Lower lobe of right lung (tissue), 2 donors: ENCODE data around the gene DHCR24. TPM values are rescaled to one million over a fixed set of nuclear protein-coding genes. Genes with fewer than 3 reads are reported as not detected.
A peak's percentile ranks its signal among the peaks of the same experiment; 100 is the strongest.

ENCODE experiments used
- ATAC-seq, 2 donors: fragments of 200-7000 bp; cut with Tn5 transposase; one replicate each; pipeline ENCODE4 v1.9.1; 2020 to 2022; ENCODE audit warnings: mild to moderate bottlenecking in 2 of 2, moderate library complexity in 2 of 2
- DNase-seq: peaks from one replicate; pipeline ENCODE4 v3.0.0-alpha.2; 2020
- H3K27ac ChIP-seq: fragments of 200-600 bp; one replicate; pipeline ENCODE4 v1.8.0; 2022
- H3K27me3 ChIP-seq: fragments of 200-600 bp; one replicate; pipeline ENCODE4 v1.8.0; 2022; ENCODE audit warnings: low read depth
- H3K36me3 ChIP-seq: fragments of 200-600 bp; one replicate; pipeline ENCODE4 v1.8.0; 2022; ENCODE audit warnings: mild to moderate bottlenecking
- H3K4me1 ChIP-seq: fragments of 200-600 bp; one replicate; pipeline ENCODE4 v1.8.0; 2022
- H3K4me3 ChIP-seq: fragments of 200-600 bp; one replicate; pipeline ENCODE4 v1.8.0; 2022; ENCODE audit warnings: mild to moderate bottlenecking
- H3K9me3 ChIP-seq: fragments of 200-600 bp; one replicate; pipeline ENCODE4 v1.8.0; 2022
- intact Hi-C: fragments of 100-400 bp; cut with DNase I; formaldehyde crosslinking; loops from one replicate; pipeline ENCODE4 v1.11.0; 2022
- total RNA-seq: library from RNA; stranded (reverse); fragmentation: NEBNext Ultra II Directional; extraction: Animal tissue kit (Norgen Biotek cat#: 25700); gene quantifications from one replicate; pipeline ENCODE4 v1.2.1, GENCODE V29; 2021
- TF ChIP-seq, protein P1 (sequence below): fragments of 200-600 bp; IDR thresholded peaks from one replicate; pipeline ENCODE4 v1.8.0; 2022; ENCODE audit warnings: antibody characterized with exemption, mild to moderate bottlenecking
- donor health status: DM: no; HTN: yes; CAD: no; lungs with severe emphysema.

The DHCR24 gene
- total RNA-seq, 1 donor from 2014 or later: 674 TPM

DNA sequence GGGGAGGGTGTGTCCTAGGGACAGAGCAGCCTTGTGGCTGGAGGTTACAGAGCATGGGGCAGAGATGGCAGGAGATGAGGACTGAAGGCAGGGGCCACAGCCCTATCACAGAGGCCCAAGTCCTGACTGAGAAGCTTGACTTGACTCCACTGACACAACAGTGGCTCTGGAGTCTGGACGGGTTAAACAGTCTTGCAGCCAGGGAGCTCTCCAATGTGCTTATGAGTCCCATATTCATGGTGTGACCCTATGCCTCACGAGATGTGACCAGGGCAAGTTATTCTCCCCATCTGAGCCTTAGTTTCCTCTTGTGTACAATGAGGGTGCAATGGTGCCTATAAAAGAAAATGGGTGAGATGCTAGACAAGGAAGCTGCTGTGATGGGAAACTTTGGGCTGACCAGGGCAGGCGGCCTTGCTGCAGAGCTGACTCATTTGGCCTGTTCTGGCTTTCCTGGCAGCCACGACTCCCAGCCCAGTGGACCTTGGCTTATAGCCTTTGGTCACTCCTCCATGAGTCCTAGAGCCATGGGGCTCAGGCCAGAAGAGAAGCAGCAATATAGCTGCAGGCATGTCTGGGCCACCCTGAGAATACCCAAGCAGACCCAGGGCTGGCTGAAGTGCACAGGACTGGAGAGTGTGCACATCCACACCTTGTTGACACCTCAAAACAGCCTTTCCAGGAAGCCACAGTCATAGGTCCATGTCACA, 83.1 kb downstream of the DHCR24 start:
- intact Hi-C loops: no loop called here
- Histone ChIP-seq H3K4me1 (peaks cover 22% of the 10 kb centered on the region), H3K27ac (no peak overlapping the region), H3K4me3 (no peak overlapping the region), H3K36me3 (no peaks in the 10 kb centered on the region), H3K27me3 (peaks cover 15% of the 10 kb centered on the region), H3K9me3 (no peaks in the 10 kb centered on the region)
- ATAC-seq (no peak), DNase-seq (peak; percentile 26)
- TF ChIP-seq, protein P1, sequence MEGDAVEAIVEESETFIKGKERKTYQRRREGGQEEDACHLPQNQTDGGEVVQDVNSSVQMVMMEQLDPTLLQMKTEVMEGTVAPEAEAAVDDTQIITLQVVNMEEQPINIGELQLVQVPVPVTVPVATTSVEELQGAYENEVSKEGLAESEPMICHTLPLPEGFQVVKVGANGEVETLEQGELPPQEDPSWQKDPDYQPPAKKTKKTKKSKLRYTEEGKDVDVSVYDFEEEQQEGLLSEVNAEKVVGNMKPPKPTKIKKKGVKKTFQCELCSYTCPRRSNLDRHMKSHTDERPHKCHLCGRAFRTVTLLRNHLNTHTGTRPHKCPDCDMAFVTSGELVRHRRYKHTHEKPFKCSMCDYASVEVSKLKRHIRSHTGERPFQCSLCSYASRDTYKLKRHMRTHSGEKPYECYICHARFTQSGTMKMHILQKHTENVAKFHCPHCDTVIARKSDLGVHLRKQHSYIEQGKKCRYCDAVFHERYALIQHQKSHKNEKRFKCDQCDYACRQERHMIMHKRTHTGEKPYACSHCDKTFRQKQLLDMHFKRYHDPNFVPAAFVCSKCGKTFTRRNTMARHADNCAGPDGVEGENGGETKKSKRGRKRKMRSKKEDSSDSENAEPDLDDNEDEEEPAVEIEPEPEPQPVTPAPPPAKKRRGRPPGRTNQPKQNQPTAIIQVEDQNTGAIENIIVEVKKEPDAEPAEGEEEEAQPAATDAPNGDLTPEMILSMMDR: no peak

DNA sequence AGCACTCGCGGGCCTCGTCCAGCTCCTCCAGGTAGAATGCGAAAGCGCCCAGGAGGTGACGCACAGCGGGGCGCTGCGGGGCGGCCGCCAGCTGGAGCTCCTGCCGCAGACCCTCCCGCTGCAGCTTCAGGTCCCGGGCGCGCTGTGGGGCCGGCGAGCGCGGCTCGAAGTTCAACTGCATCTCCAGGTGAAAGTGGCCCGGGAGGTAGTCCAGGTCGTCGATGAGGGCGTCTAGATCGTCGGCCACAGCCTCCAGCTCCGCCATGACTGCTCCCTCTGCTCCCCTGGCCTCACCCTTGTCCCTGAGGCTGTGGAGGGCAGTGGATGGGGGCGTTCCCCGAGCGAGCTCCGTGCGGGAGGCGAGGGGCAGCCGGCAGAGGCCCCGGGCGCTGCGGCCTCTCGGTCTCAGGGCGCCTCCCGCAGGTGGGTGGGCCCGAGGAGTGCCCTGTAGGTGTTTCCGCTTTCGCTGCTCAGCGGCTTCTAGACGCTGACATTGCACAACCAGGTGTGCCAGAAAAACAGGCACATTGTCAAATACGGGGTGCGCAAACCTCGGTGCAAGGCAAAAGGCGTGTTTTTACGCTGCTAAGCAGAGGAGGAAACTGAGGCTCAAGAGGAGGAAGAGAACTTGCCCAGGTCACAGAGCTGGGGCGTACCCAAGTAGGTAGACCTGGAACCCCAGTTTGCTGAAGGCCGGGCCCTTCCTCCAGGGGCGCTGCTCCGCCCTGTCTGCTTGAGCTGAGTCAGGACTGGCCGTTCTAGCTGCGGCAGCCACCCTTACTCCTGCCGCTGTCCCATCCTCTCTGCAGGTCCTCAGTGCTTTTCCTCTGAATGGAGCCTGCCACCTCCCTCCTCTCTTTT, 85.9 kb downstream of the DHCR24 start, which contains the start of gene TTC22:
TTC22 (minus strand) TSS at position 425 of the 861 bp plus-strand sequence; CDS start at position 265, 160 bp downstream.
- intact Hi-C loops: no loop called here
- H3K27ac ChIP-seq: peak within 1 kb of the TSS; percentile 79
- TF ChIP-seq, protein P1: peak; percentile 53
- ATAC-seq (peak; percentile 89 to 94), DNase-seq (peak; percentile 85)
- H3K9me3 ChIP-seq: no peaks in the 10 kb centered on the region
- no peaks in the 10 kb centered on the region for H3K36me3 ChIP-seq
- H3K27me3 ChIP-seq: peaks cover 15% of the 10 kb centered on the region
- peaks cover 22% of the 10 kb centered on the region for H3K4me1 ChIP-seq
- H3K4me3 ChIP-seq: peak within 1 kb of the TSS; percentile 65

DNA sequence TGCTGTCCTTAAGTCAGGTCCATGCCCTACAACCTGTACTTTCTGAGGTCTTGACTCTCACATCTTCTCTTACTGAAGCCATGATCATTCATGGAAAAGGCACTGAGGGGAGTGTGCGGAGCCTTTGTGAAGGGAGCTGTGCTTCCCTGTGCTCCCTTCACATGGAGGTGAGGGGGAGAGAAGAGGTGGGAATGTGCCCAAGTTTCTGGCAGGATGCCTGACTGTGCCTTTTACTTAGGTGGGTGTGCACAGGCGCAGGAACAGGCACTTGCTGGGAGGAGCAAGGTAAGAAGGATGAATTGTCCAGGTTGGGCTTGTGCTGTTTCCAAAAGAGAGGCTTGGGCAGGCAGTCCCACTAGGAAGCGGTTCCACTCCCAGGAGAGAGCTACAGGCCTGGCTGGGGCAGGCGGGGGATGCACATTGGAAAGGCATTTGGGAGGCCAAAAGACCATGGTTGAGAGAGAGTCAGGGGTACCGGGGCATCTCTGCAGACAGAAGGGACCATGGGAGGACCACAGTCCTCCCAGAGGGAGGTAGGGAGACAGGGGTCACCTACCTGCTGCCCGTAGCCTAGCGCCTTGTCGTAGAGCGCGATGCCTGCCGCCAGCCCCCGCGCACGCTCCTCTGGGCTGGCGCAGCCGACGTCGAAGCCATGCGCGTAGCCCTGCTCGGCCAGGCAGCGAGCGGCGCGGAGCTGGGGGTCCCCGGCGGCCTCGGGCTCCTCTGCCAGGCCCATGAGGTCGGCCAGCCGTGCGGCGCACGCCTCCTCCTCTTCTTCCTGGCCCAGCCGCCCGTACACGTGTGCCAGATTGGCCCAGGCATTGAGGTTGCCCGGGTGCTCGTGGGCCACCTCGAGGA, 86.7 kb downstream of the DHCR24 start:
- Histone ChIP-seq H3K27me3 (peaks cover 15% of the 10 kb centered on the region), H3K4me1 (peaks cover 22% of the 10 kb centered on the region)

More for the DNA sequence above, 86.7 kb downstream of the DHCR24 start:
- Histone ChIP-seq H3K27ac (peak overlapping the region; percentile 79), H3K36me3 (no peaks in the 10 kb centered on the region), H3K9me3 (no peaks in the 10 kb centered on the region), H3K4me3 (peak overlapping the region; percentile 65)
- no peak for DNase-seq
- intact Hi-C loops: no loop called here
- ATAC-seq: no peak
- TF ChIP-seq, protein P1: no peak

Other genes starting within 250 kb of the DHCR24 start
- 2.1 TPM for gene MROH7, start 245.4 kb downstream of the DHCR24 start, total RNA-seq
- gene TTC4, start 171.3 kb downstream of the DHCR24 start, total RNA-seq: 13.5 TPM
- 3.3 TPM for gene PARS2, start 122.7 kb downstream of the DHCR24 start, total RNA-seq
- 8.4 TPM for gene TTC22, start 85.9 kb downstream of the DHCR24 start, total RNA-seq
- gene TMEM61, start 93.4 kb upstream of the DHCR24 start, total RNA-seq: 2.7 TPM
- gene BSND, start 111.7 kb upstream of the DHCR24 start, total RNA-seq: not detected
- gene PCSK9, start 152.4 kb upstream of the DHCR24 start, total RNA-seq: 25.7 TPM